Lower leg skin (tissue), 3 donors: Measurements from ENCODE around the gene P2RX5.

Experiments used
- CTCF ChIP-seq, 3 donors: fragments of 450-650 bp; IDR thresholded peaks; one replicate each; pipeline ENCODE4 v1.5.1; 2016; ENCODE audit warnings: antibody characterized with exemption in 3 of 3, mild to moderate bottlenecking in 3 of 3, moderate library complexity in 2 of 3
- POLR2A ChIP-seq, 2 donors: fragments of 450-650 bp; IDR thresholded peaks; one replicate each; pipeline ENCODE4 v1.6.1; 2016 to 2017; ENCODE audit warnings: antibody characterized with exemption in 2 of 2, mild to moderate bottlenecking in 1 of 2, moderate library complexity in 1 of 2

- TF ChIP-seq CTCF (IDR thresholded peaks at IDR 0.05), result no peak
- TF ChIP-seq POLR2A (IDR thresholded peaks at IDR 0.05), result no peak
Observed at GRCh38 chr17:3692346-3692745, 3.6 kb downstream of the P2RX5 start.
